GM18907 (cell line): ENCODE results near the gene SLC4A2.

Source experiments
- ATAC-seq: cut with Tn5 transposase; IDR thresholded peaks from one replicate; pipeline ENCODE4 v1.9.1; 2021; ENCODE audit warnings: mild to moderate bottlenecking, moderate library complexity; ENCODE audit not compliant: unreplicated experiment

The SLC4A2 gene

DNA sequence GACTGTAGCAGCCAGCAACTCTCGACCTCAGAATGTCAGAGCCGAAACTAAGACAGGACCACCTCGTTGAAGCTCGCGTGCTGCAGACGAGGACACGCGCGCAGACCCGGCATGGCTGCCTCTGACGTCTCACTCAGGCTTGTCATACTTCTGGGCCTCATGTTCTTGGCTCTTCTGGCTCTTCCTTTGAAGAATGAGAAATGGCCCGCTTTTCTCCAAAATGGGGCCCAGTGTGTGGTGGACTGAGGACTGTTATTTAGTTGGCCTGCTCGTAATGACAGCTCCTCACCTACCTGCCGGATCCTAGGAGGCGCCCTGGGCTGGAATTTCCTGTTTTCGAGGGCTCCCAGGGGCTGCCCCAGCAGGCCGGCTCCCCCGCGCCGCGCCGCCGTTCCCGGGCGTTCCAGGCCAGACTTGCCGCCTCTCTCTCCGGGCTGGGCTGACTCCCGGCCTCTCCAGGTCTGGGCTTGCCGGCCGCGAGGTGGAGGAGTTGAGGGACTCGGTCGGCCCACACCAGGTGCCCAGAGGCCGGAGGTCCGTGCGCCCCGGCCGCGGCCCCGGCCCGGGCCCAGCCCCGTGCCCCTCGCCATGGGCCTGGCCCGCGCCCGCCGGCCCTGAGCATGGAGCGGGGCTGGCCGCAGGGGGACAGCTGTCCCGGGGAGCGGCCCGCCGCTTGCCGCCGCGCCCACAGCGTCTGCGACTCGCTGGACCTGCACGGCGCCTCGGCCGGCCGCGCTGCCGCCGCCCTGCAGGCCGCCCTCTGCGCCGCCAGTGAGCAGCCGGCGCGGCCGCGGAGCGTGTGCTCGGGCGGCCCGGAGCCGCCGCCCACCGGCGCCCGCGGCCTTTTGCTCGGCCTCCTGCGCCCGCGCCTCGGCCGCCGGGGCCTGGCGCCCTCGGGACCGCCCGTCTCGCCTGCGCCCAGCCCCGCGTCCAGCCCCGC lies 55.0 kb downstream of the SLC4A2 start:
- ATAC-seq = no peak

DNA sequence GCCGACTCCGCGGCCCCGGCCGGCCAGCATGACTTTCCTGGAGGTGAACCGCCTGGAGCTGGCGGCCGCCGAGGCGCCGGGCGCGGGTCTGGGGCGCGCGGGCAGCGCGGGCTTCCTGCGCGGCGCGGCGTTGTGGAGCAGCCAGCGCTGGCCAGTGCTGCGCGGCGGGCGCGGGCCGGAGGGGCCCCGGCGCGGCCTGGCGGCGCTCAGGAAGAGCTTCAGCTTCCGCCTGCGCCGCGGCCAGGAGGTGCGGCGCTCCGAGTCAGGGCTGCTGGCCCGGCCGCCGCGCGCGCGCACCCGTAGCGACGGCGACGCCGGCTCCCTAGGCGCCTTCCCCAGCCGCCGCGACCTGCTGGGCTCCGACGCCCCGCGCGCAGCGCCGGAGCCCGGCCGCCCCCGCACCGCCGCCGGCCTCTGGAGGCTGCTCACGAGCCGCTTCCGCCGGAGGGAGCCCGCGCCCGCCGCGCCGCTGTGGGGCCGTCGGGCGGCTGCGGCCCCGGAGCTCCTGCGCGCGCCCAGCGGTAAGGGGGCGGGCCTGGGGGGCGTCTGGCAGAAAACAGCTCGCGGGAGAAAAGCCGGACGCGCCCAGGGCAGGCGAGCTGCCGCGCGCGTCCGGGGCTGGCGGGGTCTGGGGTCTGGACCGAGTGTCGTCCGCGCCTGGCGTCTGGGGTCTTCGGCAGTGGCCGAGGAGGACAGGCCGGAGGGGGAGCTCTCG lies 55.9 kb downstream of the SLC4A2 start:
- ATAC-seq = no peak

DNA sequence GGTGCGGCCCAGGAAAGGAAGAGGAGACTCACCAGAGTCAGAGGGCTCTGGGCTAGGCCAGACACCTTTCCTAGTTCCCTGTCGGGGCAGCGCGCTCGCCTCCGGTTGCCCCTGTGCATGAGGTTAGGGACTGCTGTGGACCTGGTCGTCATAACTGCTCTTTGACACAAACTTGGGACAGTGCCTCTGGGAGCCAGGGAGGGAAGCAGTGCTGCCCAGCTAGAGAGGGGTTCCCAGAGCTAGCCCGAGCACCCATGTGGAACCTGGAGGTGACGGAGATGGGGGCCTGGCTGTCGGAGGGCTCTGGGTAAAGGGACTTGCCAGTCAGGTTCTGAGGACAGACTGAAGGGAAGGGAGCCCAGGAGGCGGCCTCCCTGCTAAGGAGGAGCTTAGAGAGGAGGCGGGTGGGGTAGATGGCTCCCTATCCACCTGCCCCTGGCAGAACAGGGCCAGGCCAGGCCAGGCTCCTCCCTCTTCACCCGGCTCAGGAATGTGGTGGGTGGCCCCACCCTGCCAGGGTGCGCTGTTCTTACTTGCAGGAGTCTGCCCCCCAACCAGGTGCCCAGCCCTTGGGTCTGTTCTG lies 56.5 kb downstream of the SLC4A2 start:
- no peak for ATAC-seq

DNA sequence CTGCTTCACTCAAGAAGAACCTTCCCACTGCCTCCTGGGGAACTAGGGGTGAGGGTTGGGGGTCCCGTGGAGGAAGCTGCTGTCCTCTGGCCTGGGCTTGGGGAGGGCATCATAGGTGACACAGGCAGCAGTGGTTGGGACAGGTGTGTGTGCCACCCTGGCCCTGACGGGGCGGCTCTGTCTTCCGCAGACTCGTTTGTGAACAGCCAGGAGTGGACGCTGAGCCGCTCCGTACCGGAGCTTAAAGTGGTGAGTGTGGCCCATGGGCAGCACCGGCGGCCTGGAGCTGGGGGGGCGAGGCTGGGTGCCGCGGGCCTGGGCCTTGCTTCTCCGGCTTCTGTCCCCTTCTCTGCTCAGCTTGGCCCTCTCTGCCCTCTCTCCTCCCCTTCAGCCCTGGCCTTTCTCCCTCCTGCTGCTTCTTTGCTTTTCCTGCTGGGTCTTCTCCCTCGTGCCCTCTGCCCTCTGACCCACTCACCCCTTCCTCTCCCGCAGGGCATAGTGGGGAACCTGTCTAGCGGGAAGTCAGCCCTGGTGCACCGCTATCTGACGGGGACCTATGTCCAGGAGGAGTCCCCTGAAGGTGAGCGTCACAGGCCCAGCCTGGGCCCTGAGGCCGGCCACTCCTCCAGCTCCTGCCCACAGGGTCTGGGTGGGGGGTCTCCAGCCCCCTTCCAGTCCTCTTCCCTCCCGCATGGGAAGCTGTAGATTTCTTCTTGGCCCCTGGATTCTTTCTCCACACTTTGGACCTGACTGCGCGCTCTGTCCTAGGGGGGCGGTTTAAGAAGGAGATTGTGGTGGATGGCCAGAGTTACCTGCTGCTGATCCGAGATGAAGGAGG lies 57.4 kb downstream of the SLC4A2 start:
- no peak for ATAC-seq

DNA sequence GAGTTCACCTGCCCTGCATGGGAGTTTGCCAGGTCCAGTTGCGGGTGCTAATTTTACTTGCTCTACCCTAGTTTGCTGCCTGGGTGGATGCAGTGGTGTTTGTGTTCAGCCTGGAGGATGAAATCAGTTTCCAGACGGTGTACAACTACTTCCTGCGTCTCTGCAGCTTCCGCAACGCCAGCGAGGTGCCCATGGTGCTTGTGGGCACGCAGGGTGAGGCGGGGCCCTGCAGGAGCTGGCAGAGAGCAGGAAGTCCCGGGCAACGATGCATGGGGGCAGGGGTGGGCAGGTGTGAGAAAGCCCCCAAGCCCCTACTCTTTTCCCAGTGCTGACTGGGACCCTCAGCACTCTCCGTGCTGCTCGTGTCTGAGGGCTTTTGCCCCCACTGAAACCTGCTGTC lies 58.2 kb downstream of the SLC4A2 start:
- no peak for ATAC-seq

DNA sequence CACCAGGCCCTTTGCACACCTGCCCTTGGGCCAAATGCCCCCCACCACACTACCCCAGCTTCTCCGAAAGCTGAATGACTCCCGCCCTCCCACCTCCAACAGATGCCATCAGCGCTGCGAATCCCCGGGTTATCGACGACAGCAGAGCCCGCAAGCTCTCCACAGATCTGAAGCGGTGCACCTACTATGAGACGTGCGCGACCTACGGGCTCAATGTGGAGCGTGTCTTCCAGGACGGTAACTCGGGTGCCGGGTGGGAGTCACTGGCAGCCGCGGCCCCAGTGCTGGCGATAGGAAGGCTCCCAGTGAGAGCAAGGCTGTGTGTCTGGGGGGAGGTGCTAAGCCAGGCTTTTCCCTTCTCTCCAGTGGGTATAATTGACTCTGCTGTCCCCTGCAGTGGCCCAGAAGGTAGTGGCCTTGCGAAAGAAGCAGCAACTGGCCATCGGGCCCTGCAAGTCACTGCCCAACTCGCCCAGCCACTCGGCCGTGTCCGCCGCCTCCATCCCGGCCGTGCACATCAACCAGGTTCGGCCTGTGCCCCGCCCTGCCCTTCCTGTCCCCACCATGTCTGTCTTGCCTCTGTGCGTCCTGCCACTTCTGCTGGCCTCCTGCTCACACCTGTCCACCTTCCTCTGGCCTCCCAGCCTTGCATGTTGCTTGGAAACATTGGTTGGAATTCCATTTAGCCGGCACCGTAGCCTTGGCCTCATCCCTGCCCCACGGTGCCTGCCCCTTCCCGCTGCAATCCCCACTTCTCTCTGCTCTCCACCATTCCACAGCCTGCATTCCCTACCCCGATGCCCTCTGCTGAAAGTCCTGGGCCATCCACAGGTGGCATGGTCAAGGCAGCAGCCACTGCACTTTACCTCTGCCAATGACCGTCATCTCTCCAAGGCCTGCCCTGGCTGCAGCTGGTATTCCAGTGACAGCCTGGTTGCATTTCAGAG lies 59.0 kb downstream of the SLC4A2 start:
- ATAC-seq = no peak

DNA sequence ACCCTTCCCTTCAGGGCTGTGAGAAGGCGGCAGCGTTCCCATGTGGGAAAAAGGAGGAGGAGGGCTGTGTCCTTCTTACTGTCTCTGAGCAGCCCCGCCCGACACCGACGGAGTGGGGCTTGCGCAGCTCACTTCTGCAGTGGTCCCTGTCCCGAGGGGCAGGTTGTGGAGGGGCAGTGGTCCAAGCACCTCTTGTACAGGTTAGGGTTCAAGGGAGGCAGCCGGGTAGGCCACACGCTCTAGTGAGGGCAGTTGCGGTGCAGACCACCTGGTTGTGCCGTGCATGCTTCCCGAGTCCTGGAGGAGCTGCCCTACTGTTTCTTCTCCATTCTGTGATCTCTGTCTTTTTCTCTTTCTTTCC lies 59.6 kb downstream of the SLC4A2 start:
- ATAC-seq = no peak

DNA sequence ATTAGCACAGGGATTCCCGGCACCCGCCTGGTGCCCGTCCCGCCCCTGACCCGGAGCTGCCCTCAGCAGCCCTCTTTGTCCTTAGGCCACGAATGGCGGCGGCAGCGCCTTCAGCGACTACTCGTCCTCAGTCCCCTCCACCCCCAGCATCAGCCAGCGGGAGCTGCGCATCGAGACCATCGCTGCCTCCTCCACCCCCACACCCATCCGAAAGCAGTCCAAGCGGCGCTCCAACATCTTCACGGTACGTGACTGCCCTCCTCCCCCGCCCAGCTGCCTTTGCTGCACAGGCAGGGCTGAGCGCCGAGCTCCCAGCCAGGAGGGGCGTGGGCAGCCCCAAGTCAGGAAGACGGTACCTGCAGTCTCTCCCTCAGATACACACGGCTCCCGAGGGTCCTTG lies 60.5 kb downstream of the SLC4A2 start:
- no peak for ATAC-seq

DNA sequence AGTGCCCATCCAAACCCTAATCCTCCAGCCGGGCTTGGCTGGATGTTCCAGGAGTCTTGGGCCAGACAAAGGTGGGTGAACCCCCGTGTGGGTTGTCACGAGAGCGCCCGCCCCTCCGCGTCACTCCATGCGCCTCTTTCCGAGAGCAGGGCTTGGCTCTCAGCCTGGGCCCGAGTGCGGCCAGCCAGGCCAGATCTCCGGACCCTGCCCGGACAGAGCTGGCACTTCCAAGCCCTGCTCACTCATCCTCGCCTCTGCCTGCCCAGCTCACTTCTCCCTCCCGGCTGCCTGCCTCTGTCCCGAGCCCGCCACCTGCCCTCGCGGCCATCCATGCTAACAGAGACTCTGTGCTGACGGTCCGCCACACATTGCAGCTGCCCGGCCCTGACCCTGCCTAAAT lies 61.5 kb downstream of the SLC4A2 start:
- ATAC-seq = no peak

DNA sequence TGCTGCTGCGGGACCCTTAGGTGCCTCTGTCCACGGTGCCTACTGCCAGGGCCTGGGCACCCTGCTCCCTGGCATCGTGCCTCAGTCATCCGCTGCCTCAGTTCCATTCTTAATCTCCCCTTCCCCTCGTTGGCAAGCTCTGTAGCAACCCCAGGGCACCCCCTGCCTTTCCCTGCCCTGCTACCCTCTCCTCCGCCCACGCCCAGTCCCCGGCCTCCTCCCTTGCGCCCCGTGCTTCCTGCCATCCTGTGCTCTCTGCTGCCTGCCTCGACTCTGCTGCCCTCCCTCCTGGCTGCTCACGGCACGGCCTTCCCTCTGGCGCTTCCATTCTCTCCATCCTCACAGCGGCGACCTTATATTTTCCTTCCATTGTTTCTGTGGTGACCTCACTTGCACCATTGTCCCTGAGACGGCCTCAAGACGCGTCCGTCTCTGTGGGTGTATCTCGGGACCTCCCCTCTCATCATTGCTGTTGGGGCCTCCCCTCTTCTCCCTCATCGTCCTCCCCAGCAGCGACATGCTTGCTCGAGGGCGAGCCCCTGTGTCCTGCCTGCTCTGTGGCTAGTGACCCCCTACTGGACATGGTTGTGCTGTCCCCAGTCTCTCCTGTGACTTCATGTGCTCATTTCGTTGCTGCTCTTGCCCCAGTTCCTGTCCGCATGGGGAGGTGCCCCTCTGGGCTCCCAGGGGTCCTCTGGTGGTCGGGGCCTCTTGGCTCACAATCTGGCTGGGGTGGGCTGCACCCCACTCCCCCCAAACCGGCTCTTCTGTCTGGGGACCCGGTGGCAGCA lies 62.2 kb downstream of the SLC4A2 start:
- ATAC-seq = no peak

DNA sequence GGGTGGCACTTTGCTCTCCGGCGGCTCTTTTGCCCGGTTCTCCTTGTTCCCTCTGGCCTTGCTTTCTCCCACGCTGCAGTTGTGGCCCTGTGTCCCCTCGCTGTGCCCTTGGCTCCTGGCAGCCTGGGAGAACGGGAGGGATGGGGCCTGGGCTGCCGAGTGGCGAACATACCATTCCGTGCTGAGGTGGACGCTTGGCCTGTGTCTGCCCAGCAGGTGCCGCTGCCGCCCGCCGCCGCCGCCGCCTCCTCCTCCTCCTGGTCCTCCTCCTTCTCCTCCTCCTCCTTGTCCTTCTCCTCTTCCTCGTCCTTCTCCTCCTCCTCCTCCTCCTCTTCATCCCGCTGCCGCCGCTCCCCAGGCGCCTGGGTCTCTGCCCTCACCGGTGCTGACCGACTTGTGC lies 62.9 kb downstream of the SLC4A2 start:
- no peak for ATAC-seq

DNA sequence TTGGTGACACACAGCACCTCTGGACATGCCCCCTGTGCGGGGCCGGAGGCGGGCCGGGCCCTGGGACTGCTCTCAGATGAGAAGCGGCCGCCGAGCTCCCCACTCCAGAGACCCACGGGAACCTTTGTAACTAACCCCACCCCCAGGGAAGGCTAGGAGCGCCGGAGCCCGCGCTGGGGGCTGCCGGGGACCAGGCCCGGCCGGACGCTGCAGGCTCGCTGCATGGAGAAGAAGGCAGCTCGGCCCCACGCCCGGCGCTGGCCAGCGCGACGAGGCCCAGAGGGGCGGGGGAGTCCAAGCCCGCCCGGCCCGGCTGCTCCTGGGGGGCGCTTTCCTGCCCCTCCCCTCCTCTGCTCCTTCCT lies 63.4 kb downstream of the SLC4A2 start:
- no peak for ATAC-seq

DNA sequence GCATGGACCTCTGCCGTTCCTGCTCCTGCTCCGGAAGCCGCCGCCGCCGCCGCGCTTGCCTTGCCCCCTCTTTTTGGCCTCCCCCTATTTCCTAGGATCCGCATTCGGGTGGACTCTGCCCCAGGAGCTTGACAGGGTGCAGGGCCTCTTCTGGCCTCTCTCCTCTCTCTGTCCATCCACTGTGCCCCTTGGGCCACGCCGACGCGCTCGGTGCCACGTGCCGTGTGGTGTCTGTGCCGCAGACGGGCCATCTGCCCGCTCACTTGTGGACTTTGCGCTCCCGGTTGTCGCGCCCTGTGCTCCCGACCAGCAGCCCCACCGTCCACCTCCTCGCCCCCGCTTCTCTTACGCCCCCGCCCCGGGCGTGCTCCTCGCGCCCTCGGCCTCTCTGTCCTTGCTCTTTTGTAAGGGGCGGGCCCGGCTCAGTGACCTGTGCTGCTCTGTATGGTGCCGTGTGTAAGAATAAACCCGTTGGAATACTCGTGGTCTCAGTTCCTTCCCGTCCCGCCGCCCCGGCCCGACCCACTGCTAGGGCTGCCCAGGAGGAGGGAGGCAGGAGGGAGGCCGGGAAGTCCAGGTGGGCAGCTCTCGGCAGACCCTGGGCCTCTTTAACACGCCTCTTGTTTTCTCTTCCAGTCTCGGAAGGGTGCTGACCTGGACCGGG lies 63.9 kb downstream of the SLC4A2 start:
- no peak for ATAC-seq

DNA sequence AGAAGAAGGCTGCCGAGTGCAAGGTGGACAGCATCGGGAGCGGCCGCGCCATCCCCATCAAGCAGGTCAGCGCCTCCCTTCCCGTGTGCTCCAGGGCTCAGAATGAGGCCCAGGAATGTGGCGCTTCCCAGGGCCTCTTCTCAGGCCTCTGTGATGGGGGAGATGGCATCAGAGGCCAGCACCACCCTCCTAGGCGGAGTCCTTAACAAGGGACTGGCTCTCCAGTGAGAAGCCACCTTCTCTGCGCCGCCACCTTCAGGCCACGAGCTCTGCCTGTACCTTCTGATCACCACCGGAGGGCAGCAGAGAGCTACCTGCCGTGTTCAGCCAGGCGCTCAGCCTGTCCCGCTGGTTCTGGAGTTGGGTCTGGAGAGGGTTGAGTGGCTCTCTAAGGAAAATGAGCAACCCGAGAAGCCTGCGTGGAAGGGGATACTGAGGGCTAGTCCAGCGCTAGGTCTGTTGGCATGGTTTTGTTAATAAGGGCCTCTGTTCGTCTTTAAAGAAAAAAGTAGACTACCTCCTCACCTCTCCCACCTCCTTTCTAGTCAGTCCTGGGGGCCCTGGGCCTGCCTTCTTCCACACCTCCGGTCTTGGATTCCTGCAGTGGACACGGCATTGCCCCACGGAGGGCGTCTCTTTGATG lies 64.6 kb downstream of the SLC4A2 start:
- peak; percentile 83 for ATAC-seq

DNA sequence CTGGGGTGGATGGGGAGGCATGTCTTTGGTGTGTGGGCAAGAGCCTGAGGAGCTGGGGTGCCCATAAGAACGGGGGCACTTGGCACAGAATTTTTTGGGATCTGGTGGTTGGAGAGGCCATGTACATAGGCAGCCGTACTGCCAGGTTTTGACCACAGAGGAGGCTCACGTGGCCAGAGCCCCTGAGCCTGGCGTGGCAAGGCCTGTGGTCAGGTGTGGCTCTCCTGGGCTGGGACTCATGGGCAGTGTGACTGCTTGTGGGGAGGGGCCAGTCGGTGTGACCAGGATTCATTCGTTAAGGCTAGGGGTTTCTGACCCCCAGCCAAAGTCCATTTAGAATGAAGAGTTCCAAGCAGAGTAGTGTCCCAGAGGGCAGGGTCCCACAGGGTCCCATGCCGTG lies 65.1 kb downstream of the SLC4A2 start:
- no peak for ATAC-seq

DNA sequence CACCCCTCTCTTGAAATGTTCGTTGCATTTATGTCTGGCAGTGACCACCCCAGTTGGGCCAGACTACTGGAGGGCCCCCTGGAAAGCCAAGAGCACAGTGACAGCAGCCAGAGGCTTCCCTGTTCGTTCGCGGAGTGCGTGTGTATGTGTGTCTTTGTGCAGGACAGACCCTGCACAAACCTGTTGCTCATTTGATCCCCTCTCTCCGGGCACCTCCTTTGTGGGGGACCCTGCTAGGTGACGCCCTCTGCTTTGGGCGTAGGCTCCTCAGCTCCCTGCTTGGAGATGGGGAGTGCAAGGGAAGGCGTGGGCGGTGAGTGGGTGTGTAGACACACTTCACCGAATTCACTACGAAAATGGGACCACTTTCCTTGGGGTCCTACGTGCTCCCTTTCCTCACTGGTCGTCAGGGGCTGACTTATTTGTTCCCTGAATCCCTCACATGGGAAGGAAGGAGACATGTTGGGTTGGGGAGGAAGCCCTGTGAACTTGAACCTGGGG lies 65.6 kb downstream of the SLC4A2 start:
- no peak for ATAC-seq

DNA sequence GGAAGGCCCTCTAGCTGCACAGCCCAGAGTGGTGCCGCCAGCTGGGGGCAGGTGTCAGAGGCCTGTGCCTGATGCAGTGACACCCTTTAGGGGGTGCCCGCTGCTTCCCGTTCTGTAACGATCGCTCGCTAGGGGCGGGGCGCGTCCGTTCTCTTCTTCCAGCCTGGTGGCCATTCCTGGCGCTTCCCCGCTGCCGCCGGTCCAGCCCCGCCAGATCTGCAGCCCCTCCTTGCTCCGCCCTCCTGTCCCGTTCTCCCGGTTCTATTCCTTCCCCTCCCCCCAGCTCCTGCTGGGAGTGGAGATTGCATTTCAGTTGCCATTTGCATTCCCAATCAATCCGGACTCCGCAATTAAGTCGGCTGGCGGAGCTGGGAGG lies 66.1 kb downstream of the SLC4A2 start:
- no peak for ATAC-seq

DNA sequence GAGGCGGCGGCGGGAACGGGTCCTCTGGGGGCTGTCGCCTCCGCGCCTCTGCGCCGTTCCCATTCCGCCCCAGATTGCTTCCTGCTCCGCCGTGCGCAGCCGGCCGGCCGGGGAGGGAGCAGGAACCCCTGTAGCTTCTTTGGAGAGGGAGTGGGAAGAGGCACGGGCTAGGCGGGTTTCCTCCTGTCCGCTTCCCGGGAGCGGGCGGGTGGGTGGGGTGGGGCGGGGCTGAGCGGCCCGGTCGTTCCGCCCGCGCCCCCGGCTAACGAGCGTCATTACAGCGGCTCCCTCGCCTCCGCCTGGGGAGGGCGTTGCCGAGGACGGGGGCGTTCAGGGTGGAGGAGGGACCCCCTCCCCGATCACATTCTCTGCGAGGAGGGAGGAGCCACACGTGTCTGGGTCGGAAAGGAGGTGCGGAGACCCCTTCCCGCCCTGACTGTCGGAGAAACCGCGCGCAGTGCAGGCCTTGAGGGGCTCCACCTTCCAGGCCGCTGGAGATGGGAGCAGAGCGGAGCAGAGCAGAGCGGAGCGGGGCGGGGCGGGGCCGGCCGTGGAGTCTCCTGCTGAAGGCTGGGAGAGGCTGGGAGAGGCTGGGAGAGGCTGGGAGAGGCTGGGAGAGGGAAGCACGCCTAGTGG lies 66.6 kb downstream of the SLC4A2 start:
- ATAC-seq = no peak
